HL-60 (cell line): ENCODE results near the gene MUC21.

Experiments
- DNase-seq, 2 experiments: peaks; one replicate each; pipeline ENCODE4 v3.0.0-alpha.2; 2010 to 2020; ENCODE audit warnings: low read depth in 1 of 2, low spot score in 1 of 2
- H3K27ac ChIP-seq: fragments of 250-450 bp; sonication (Bioruptor Pico); replicated peaks from 2 replicates; pipeline ENCODE4 v1.5.1; 2020; ENCODE audit warnings: mild to moderate bottlenecking, moderate library complexity
- H3K27me3 ChIP-seq: fragments of 250-450 bp; sonication (Bioruptor Pico); 2 replicates; pipeline ENCODE4 v1.5.1; 2021; ENCODE audit warnings: mild to moderate bottlenecking, moderate library complexity; ENCODE audit not compliant: insufficient read depth, poor library complexity, severe bottlenecking
- H3K4me3 ChIP-seq: replicated peaks from 2 replicates; pipeline ENCODE4 v1.5.1; 2011; ENCODE audit warnings: mild to moderate bottlenecking, control low read depth, low read length; ENCODE audit not compliant: insufficient read depth
- CTCF ChIP-seq: IDR thresholded peaks from one replicate; pipeline ENCODE4 v1.5.1; 2011; ENCODE audit warnings: low read length, control low read depth, inconsistent platforms; ENCODE audit not compliant: insufficient read depth
- GABPA ChIP-seq: IDR thresholded peaks from 2 replicates; pipeline ENCODE4 v1.6.1; 2012; ENCODE audit warnings: low read depth
- POLR2AphosphoS5 ChIP-seq: IDR thresholded peaks from 2 replicates; pipeline ENCODE4 v1.6.1; 2012; ENCODE audit warnings: low read depth
- SPI1 ChIP-seq: IDR thresholded peaks from 2 replicates; pipeline ENCODE4 v1.6.1; 2012; ENCODE audit warnings: low read depth, mild to moderate bottlenecking, borderline replicate concordance
- TF ChIP-seq, protein P1 (sequence below): IDR thresholded peaks from 2 replicates; pipeline ENCODE4 v1.6.1; 2012; ENCODE audit warnings: low read depth; ENCODE audit not compliant: insufficient replicate concordance

The MUC21 gene

GRCh38 chr6:30938730-30939129 lies 44.8 kb upstream of the MUC21 start:
- DNase-seq = peak in 1 of 2 experiments; percentile 13
- Histone ChIP-seq H3K4me3 (no peak overlapping the region), H3K27me3 (peaks cover 12% of the 10 kb centered on the region), H3K27ac (no peak overlapping the region)
- TF ChIP-seq, protein P1, sequence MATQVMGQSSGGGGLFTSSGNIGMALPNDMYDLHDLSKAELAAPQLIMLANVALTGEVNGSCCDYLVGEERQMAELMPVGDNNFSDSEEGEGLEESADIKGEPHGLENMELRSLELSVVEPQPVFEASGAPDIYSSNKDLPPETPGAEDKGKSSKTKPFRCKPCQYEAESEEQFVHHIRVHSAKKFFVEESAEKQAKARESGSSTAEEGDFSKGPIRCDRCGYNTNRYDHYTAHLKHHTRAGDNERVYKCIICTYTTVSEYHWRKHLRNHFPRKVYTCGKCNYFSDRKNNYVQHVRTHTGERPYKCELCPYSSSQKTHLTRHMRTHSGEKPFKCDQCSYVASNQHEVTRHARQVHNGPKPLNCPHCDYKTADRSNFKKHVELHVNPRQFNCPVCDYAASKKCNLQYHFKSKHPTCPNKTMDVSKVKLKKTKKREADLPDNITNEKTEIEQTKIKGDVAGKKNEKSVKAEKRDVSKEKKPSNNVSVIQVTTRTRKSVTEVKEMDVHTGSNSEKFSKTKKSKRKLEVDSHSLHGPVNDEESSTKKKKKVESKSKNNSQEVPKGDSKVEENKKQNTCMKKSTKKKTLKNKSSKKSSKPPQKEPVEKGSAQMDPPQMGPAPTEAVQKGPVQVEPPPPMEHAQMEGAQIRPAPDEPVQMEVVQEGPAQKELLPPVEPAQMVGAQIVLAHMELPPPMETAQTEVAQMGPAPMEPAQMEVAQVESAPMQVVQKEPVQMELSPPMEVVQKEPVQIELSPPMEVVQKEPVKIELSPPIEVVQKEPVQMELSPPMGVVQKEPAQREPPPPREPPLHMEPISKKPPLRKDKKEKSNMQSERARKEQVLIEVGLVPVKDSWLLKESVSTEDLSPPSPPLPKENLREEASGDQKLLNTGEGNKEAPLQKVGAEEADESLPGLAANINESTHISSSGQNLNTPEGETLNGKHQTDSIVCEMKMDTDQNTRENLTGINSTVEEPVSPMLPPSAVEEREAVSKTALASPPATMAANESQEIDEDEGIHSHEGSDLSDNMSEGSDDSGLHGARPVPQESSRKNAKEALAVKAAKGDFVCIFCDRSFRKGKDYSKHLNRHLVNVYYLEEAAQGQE = no peak
- peak; percentile 47; the same call in 1 of the 2 replicates for TF ChIP-seq SPI1

DNA sequence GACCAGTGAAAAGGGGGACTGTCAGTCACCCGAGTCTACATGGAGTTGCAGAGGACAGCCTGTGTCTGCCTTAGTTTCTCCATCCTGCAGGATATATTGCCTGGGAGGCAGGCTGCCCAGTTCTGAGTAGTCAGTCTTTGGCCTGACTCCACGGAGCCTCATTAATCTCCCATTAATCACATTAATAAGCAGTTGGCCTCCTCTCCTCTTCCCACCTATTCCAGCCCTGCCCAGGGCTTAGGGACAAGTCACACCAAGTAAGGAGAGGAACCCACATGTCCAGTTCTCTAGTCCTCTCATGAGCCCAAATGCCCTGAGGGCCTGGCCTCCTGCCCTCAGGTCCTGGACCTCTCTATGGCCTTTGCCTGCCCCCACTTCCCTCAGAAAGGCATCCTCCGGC lies 44.0 kb upstream of the MUC21 start:
- TF ChIP-seq SPI1 = no peak
- TF ChIP-seq, protein P1 = no peak
- TF ChIP-seq GABPA = no peak
- no peak for TF ChIP-seq POLR2AphosphoS5
- no peak for TF ChIP-seq CTCF
- no peak overlapping the region for H3K4me3 ChIP-seq
- H3K27ac ChIP-seq = no peak overlapping the region
- DNase-seq = no peak
- peaks cover 18% of the 10 kb centered on the region for H3K27me3 ChIP-seq

DNA sequence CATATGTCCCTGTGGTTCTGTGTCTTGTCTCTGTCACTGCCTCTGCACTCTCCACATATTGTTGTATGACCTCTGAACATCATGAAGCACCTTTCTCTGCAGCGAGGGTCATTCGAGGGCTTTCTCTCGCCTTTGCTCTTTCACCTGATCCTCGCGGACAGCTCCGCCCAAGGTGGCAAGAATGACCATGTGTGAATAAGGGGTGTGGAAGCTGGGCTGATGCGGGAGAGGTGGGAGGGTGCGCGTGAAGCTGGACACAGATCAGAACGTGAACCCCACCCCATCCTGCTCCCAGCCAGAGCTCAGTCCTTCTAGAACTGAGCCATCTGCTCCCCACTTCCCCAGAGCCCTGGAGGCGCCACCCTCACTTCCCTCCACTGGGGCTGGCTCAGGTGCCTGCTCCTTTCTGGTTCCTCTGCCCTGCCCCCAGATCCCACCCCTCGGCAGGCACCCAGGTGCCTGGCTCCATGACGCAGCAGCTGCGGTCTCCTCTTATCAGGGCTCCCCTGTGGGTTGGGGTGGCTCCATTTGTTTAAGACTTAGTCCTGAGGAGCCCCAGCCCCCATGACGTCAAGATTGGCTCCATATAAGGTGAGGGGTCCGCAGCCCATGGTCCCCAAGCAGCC lies 43.0 kb upstream of the MUC21 start, which contains the start of gene MUCL3:
MUCL3 (plus strand) TSS at position 613 of the 626 bp plus-strand sequence. CDS start 27 bp downstream, outside the sequence.
- Histone ChIP-seq H3K27me3 (peaks cover 19% of the 10 kb centered on the region), H3K27ac (no peak within 1 kb of the TSS), H3K4me3 (no peak within 1 kb of the TSS)
- no peak for DNase-seq
- TF ChIP-seq SPI1 (no peak), CTCF (no peak), POLR2AphosphoS5 (no peak), GABPA (no peak)
- TF ChIP-seq, protein P1 = no peak
